Gastroesophageal sphincter (tissue), 3 donors: ENCODE measurements around the gene AUTS2.

Experiments used
- POLR2A ChIP-seq, 2 donors: fragments of 450-650 bp; IDR thresholded peaks; one replicate each; pipeline ENCODE4 v1.6.1; 2017; ENCODE audit warnings: antibody characterized with exemption in 2 of 2, mild to moderate bottlenecking in 2 of 2, moderate library complexity in 1 of 2
- POLR2AphosphoS5 ChIP-seq: sonication (generic); formaldehyde crosslinking; IDR thresholded peaks from one replicate; pipeline ENCODE4 v1.6.1; 2017; ENCODE audit warnings: antibody characterized with exemption
- TF ChIP-seq, protein P1 (sequence below), 4 experiments: fragments of 200-600 bp in 2 of 4; fragments of 450-650 bp in 2 of 4; sonication (generic) in 1 of 4; IDR thresholded peaks; one replicate each; pipeline ENCODE4 v1.5.1; 2017 to 2019; ENCODE audit warnings: antibody characterized with exemption in 4 of 4, mild to moderate bottlenecking in 2 of 4, moderate library complexity in 2 of 4

DNA sequence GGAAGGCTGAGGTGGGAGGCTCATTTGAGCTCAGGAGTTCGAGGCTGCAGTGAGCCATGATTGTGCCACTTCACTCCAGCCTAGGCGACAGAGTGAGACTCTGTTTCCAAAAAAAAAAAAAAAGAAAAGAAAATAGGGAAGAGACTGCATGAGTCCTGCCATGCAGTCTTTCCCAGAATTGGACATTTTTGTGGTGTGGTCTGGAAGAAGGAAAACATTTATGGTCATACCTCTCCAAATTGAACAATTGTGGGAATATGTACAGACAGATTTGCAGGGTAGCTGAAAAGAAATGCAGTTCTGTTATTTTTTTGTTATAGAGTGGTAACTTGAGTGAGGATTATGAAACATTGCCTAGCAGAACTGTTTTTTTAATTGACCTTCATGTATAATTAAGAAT is 198.1 kb downstream of the AUTS2 start:
- TF ChIP-seq POLR2A (IDR thresholded peaks at IDR 0.05) (no peak), POLR2AphosphoS5 (no peak)
- TF ChIP-seq, protein P1, sequence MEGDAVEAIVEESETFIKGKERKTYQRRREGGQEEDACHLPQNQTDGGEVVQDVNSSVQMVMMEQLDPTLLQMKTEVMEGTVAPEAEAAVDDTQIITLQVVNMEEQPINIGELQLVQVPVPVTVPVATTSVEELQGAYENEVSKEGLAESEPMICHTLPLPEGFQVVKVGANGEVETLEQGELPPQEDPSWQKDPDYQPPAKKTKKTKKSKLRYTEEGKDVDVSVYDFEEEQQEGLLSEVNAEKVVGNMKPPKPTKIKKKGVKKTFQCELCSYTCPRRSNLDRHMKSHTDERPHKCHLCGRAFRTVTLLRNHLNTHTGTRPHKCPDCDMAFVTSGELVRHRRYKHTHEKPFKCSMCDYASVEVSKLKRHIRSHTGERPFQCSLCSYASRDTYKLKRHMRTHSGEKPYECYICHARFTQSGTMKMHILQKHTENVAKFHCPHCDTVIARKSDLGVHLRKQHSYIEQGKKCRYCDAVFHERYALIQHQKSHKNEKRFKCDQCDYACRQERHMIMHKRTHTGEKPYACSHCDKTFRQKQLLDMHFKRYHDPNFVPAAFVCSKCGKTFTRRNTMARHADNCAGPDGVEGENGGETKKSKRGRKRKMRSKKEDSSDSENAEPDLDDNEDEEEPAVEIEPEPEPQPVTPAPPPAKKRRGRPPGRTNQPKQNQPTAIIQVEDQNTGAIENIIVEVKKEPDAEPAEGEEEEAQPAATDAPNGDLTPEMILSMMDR (IDR thresholded peaks at IDR 0.05), result no peak
